ENCODE data around the gene MGLL. TPM values are rescaled to one million over a fixed set of nuclear protein-coding genes. Genes with fewer than 3 reads are reported as not detected.
A peak's percentile ranks its signal among the peaks of the same experiment; 100 is the strongest.

Gene MGLL
- polyA plus RNA-seq, 1 experiment: 108 TPM

DNA sequence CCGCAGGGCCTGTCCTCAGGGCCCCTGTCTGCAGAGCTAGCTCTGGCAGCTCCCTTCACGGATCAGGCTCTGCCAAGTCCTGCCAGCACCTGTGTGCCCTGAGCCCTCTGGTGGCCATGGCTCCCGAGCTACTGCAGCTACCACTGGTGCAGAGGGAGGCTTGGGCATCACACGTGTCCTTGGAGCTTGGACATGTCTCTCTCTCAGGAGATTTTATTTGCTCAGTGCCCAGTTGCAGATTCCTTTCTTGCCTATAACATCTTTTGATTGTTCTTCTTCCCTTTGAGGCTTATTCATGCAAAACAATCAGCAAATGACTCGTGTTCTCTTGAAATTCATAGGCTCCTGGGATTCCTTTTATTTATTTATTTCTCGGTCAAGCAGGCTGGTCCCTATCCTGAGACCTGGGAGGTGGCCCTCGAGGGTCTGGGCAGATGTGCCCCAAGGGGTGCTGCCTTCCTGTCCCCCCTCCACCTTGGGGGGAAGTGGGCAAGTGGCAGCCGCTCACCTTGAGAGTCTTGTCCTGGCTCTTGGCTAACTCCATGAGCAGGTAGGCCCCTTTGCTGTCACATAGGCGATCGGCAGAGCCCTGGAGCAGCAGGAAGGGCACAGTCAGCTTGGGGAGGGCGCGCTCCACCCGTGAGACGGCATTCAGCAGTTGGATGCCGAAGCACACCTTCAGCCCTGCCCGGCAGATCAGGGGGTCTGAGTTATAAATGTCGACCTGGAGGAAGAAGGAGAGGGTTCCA is 127.7 kb downstream of the MGLL start:
- POLR2A ChIA-PET: no interaction called here
- Histone ChIP-seq H3K4me3 (ENCODE audit: low read depth, low read length) (no peak overlapping the region), H3K27me3 (ENCODE audit: control insufficient read depth, insufficient read depth, low read length) (no peaks in the 10 kb centered on the region), H3K36me3 (ENCODE audit: control insufficient read depth, insufficient read depth, low read length) (peaks cover 14% of the 10 kb centered on the region)
- TF ChIP-seq, protein P1, sequence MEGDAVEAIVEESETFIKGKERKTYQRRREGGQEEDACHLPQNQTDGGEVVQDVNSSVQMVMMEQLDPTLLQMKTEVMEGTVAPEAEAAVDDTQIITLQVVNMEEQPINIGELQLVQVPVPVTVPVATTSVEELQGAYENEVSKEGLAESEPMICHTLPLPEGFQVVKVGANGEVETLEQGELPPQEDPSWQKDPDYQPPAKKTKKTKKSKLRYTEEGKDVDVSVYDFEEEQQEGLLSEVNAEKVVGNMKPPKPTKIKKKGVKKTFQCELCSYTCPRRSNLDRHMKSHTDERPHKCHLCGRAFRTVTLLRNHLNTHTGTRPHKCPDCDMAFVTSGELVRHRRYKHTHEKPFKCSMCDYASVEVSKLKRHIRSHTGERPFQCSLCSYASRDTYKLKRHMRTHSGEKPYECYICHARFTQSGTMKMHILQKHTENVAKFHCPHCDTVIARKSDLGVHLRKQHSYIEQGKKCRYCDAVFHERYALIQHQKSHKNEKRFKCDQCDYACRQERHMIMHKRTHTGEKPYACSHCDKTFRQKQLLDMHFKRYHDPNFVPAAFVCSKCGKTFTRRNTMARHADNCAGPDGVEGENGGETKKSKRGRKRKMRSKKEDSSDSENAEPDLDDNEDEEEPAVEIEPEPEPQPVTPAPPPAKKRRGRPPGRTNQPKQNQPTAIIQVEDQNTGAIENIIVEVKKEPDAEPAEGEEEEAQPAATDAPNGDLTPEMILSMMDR (IDR thresholded peaks at IDR 0.05; ENCODE audit: insufficient read depth, low read depth, low read length): peak; percentile 19; the same call in 1 of the 2 replicates
- CTCF ChIA-PET: interaction anchor here (0.6 to 5.6 kb wide), 10 partner anchors 11 to 270 kb away, joined by 3 to 42 read pairs (median 6); partner anchors contain the start of gene MGLL
- no peak for DNase-seq (ENCODE audit: low read depth)

DNA sequence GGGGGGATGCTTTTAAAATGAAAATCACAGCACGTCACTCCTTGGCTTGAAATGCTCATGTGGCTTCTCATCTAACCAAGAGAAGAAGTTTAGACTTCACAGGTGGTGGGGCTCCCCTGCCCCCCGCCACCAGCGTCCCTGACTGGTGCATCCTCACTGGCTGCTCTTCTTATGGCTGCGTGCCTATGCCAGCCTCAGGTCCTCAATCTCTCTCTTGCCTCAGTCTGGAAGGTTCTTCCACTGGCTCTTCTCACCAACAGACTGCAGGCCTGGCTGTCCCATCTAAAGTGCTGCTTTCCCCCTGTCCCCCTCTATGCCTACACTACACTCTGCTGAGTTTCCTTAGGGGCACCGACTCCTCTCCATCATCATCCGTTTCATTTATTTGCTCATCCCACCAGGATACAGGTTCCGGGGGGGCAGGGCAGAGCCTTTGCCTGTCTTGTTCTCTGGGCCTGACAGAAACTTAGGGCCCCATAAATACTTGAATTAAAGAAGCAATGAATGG is 128.9 kb downstream of the MGLL start:
- no peak for DNase-seq (ENCODE audit: low read depth)
- CTCF ChIA-PET: no interaction called here
- TF ChIP-seq, protein P1 (IDR thresholded peaks at IDR 0.05; ENCODE audit: insufficient read depth, low read depth, low read length): no peak
- Histone ChIP-seq H3K27me3 (ENCODE audit: control insufficient read depth, insufficient read depth, low read length) (no peaks in the 10 kb centered on the region), H3K36me3 (ENCODE audit: control insufficient read depth, insufficient read depth, low read length) (peaks cover 14% of the 10 kb centered on the region), H3K4me3 (ENCODE audit: low read depth, low read length) (no peak overlapping the region)
- POLR2A ChIA-PET: no interaction called here

DNA sequence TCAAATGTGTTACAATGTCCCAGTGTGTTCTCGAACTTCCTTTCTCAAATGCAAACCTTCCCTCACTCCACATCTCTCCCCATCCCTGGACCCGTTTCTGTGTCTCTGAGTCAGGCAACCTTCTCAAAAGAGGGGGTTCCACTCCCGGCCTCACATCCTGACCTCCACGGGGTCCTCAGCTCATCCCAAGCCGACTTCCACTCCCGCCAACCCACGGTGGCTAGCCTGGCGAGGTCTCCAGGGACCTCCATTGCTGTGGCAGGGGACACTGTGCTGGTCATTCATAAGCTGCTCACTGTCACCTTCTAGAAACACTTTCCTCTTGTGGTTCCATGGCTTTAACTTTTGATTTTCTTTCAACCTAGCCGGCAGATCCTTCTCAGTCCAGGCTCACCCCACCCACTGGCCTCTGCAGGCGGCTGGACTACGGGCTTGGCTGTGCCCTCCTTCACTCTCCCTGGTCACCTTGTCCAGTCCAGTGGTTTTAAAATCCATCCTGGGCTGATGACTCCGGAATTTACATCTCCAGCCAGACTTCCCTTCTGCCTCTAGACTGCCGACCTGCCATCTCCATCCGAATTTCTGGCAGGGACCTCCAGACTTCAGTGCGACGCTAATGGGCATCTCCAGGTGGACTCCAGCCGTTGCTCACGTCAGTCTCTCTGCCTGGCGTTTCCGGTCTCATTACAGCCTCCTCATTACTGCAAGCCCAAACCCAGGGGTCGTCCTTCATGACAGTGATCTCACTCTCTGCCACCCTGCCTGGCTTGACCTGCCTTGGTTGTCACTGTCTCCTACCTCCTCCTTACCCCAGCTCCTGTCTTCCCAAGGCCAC is 129.6 kb downstream of the MGLL start:
- Histone ChIP-seq H3K4me3 (ENCODE audit: low read depth, low read length) (no peak overlapping the region), H3K27me3 (ENCODE audit: control insufficient read depth, insufficient read depth, low read length) (no peaks in the 10 kb centered on the region), H3K36me3 (ENCODE audit: control insufficient read depth, insufficient read depth, low read length) (peaks cover 14% of the 10 kb centered on the region)
- POLR2A ChIA-PET: no interaction called here
- DNase-seq (ENCODE audit: low read depth): no peak
- CTCF ChIA-PET: interaction anchor here (1.8 to 3.4 kb wide), 4 partner anchors 10 to 279 kb away, joined by 5 to 23 read pairs (median 6); no protein-coding TSS in a partner anchor
- TF ChIP-seq, protein P1 (IDR thresholded peaks at IDR 0.05; ENCODE audit: insufficient read depth, low read depth, low read length): no peak

DNA sequence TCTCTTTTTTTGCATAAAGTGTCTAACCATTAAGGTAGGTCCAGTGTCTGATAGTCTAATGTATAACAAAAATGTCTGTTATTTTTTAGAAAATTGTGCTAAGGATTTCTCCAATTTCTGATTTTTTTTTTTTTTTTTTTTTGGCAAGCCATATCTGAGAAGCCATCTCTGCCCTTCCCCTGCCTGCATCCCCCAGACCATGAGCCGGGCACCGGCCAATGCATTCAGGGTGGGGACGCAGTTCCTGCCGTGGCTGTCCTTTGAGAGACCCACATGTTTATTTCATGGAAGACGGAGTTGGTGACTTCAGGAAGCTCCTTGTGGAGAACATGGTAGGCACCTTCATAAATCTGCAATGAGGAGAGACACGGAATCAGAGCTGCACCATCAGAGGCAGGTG is 130.3 kb downstream of the MGLL start:
- ChIA-PET POLR2A (no interaction called here), CTCF (interaction anchor here (1.3 to 3.4 kb wide), 9 partner anchors 7 to 279 kb away, joined by 4 to 23 read pairs (median 7); no protein-coding TSS in a partner anchor)
- Histone ChIP-seq H3K36me3 (ENCODE audit: control insufficient read depth, insufficient read depth, low read length) (peaks cover 14% of the 10 kb centered on the region), H3K4me3 (ENCODE audit: low read depth, low read length) (no peak overlapping the region), H3K27me3 (ENCODE audit: control insufficient read depth, insufficient read depth, low read length) (no peaks in the 10 kb centered on the region)
- TF ChIP-seq, protein P1 (IDR thresholded peaks at IDR 0.05; ENCODE audit: insufficient read depth, low read depth, low read length): no peak
- no peak for DNase-seq (ENCODE audit: low read depth)

DNA sequence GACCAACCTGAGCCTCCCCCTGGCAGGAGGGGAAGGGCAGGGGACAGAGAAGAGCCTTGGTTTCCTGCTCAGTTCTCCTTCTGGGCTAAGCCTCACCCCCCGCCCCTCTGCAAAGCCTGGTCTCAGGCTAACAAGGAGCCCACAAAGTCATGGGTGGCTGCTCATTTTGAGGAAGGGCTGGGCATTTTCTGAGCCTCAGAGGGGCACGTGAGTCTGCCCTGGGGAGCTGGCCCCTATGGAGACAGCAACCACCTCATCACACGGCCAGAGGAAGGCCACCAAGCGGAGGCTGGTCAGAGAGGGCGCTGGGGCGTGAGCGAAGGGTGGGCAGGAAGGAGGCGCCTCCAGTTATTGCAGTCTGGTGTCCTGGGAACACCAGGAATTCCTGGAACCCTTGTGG is 130.8 kb downstream of the MGLL start:
- H3K27me3 ChIP-seq (ENCODE audit: control insufficient read depth, insufficient read depth, low read length): no peaks in the 10 kb centered on the region
- ChIA-PET POLR2A (no interaction called here), CTCF (interaction anchor here (0.6 to 3.4 kb wide), 24 partner anchors 8 to 280 kb away, joined by 3 to 23 read pairs (median 4); partner anchors contain the start of gene MGLL)
- H3K36me3 ChIP-seq (ENCODE audit: control insufficient read depth, insufficient read depth, low read length): peaks cover 14% of the 10 kb centered on the region
- H3K4me3 ChIP-seq (ENCODE audit: low read depth, low read length): no peak overlapping the region
- TF ChIP-seq, protein P1 (IDR thresholded peaks at IDR 0.05; ENCODE audit: insufficient read depth, low read depth, low read length): no peak
- DNase-seq (ENCODE audit: low read depth): no peak

Data from BJ (cell line).